ENCODE results near the gene PTRH2.

Gene PTRH2

DNA sequence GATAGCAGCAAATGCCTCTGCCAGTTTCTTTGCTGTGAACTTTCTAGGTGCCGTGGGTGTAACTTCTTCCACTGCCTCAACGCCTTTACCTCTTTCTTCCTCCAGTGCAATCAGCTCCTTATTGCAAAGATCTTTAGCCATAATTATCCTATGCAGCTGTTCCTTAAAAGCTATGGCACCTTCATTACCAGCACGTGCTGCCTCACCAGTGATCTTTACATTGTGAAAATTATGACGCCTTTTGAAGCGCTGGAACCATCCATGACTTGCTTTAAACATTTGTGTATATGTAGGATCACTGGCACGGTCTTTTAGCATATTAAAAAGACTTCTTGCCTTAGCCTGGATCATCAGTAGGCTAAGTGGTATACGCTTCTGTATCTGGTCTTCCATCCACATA lies 8.0 kb downstream of the PTRH2 start:
- Mint-ChIP-seq H3K4me1 (ENCODE audit: low read depth) (peaks cover 80% of the 10 kb centered on the region), H3K27ac (peak overlapping the region; percentile 81), H3K9me3 (no peaks in the 10 kb centered on the region), H3K36me3 (ENCODE audit: low read depth) (peaks cover 100% of the 10 kb centered on the region), H3K4me3 (peak overlapping the region; percentile 5), H3K27me3 (no peaks in the 10 kb centered on the region)
- DNase-seq = no peak

DNA sequence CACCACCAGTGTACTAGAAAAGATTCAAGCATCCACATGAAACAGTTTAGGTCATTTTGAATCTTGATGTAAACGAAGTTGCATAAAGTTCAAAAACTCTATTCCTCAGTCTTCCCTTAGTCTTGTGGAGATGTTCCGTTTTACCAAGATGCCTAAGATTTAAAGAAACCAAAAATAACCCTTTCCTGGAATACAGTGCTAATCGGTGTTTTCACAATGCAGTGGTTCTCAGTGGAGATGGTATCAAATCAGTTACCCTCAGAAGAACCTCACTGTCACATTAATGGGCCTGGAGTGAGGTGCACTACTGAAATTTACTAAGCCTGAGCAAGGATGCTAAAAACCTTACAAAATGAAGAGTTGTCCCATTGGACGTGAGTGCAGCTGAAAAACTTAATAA lies 9.1 kb downstream of the PTRH2 start:
- Mint-ChIP-seq H3K9me3 (no peaks in the 10 kb centered on the region), H3K36me3 (ENCODE audit: low read depth) (peaks cover 100% of the 10 kb centered on the region), H3K4me1 (ENCODE audit: low read depth) (peaks cover 73% of the 10 kb centered on the region), H3K4me3 (peak overlapping the region; percentile 37), H3K27me3 (no peaks in the 10 kb centered on the region), H3K27ac (peak overlapping the region; percentile 81)
- DNase-seq = no peak

GRCh38 chr17:59696682-59697277 lies 10.4 kb downstream of the PTRH2 start:
- Mint-ChIP-seq H3K9me3 (no peaks in the 10 kb centered on the region), H3K36me3 (ENCODE audit: low read depth) (peaks cover 100% of the 10 kb centered on the region), H3K27me3 (no peaks in the 10 kb centered on the region), H3K4me3 (no peak overlapping the region), H3K4me1 (ENCODE audit: low read depth) (peaks cover 59% of the 10 kb centered on the region), H3K27ac (peak overlapping the region; percentile 81)
- no peak for DNase-seq

DNA sequence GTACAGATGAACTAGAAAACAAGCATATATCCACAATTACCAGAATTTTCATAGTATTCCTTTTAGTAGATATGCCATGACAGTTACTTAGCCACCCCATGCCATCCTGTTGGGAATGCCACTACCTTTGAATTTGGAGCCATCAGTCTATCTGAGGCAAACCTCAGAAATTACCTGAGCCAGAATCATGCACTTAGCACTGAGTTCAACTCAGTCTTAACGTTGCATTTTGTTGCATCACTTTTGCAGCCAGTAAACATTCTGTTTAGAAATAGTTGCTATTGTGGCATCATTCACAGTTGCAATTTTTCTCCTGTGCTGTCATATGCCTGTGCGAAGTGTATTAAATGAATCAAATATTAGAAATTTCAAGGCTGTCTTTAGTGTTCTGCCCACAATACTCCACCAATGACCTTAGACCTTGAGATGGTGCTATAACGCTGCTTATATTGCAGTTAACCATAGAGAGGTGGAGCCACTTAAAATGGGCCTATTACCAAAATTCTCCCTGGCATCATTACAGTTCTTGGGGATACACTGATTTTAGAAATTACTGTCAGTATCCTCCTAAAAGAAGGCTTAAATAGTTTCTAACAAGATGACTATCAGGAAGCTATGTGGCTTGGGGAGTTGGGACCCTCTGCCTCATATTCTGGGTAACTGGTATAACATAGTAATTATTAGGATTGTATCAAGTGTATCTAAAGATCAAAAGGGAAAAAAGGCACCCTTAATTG lies 11.1 kb downstream of the PTRH2 start:
- Mint-ChIP-seq H3K4me3 (no peak overlapping the region), H3K36me3 (ENCODE audit: low read depth) (peaks cover 98% of the 10 kb centered on the region), H3K9me3 (no peaks in the 10 kb centered on the region), H3K4me1 (ENCODE audit: low read depth) (peaks cover 54% of the 10 kb centered on the region), H3K27me3 (no peaks in the 10 kb centered on the region), H3K27ac (peak overlapping the region; percentile 81)
- no peak for DNase-seq

DNA sequence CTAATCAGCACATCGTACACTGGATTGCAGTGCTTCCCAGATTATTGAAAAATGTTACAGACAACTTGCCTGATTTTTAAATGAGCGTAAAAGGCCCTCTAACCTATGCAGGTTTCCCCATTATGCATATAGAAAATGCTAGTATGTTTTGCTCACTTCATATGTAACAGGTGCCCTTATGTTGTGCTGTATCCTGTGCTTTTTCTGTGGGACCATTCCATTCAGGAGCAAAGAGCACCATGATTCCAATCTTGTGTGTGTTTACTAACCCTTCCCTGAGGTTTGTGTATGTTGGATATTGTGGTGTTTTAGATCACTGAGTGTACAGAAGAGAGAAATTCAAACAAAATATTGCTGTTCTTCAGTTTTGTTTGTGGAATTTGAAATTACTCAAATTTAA lies 12.9 kb downstream of the PTRH2 start:
- Mint-ChIP-seq H3K9me3 (no peaks in the 10 kb centered on the region), H3K4me3 (no peak overlapping the region), H3K27ac (peak overlapping the region; percentile 0), H3K27me3 (no peaks in the 10 kb centered on the region), H3K36me3 (ENCODE audit: low read depth) (peaks cover 98% of the 10 kb centered on the region), H3K4me1 (ENCODE audit: low read depth) (peaks cover 41% of the 10 kb centered on the region)
- DNase-seq = no peak

GRCh38 chr17:59693582-59693981 lies 13.6 kb downstream of the PTRH2 start:
- DNase-seq = no peak
- Mint-ChIP-seq H3K4me3 (no peak overlapping the region), H3K27me3 (no peaks in the 10 kb centered on the region), H3K9me3 (no peaks in the 10 kb centered on the region), H3K4me1 (ENCODE audit: low read depth) (peaks cover 37% of the 10 kb centered on the region), H3K27ac (peak overlapping the region; percentile 52), H3K36me3 (ENCODE audit: low read depth) (peaks cover 97% of the 10 kb centered on the region)

- H3K4me3 Mint-ChIP-seq = no peak overlapping the region
- H3K27ac Mint-ChIP-seq = peak overlapping the region; percentile 49
- no peak for DNase-seq
- H3K9me3 Mint-ChIP-seq = no peaks in the 10 kb centered on the region
- peaks cover 95% of the 10 kb centered on the region for H3K36me3 Mint-ChIP-seq (ENCODE audit: low read depth)
- H3K27me3 Mint-ChIP-seq = no peaks in the 10 kb centered on the region
- H3K4me1 Mint-ChIP-seq (ENCODE audit: low read depth) = peaks cover 24% of the 10 kb centered on the region
These were observed 18.7 kb downstream of the PTRH2 start for GRCh38 chr17:59688496-59688895.

DNA sequence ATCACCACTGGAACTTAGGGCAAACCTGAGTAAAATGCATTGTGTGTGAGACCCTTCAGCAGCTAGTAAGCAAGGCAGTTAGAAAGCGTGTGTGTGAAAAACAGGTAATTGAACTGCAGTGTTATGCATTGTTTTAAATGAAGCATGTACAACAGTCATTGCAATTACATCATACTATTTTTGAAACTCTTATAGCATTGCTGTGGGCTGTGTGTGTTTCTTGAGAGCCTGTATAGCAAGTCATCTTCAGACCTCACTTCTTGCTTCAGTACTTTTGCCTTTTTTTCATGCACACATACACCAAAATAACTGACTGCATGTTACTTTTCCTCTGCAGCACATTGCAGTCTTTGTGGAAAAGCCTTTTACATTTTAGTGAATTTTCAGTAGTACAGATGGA lies 19.2 kb downstream of the PTRH2 start:
- no peak overlapping the region for H3K4me3 Mint-ChIP-seq
- no peaks in the 10 kb centered on the region for H3K9me3 Mint-ChIP-seq
- H3K27ac Mint-ChIP-seq = peak overlapping the region; percentile 71
- peaks cover 27% of the 10 kb centered on the region for H3K4me1 Mint-ChIP-seq (ENCODE audit: low read depth)
- no peaks in the 10 kb centered on the region for H3K27me3 Mint-ChIP-seq
- DNase-seq = no peak
- H3K36me3 Mint-ChIP-seq (ENCODE audit: low read depth) = peaks cover 95% of the 10 kb centered on the region

DNA sequence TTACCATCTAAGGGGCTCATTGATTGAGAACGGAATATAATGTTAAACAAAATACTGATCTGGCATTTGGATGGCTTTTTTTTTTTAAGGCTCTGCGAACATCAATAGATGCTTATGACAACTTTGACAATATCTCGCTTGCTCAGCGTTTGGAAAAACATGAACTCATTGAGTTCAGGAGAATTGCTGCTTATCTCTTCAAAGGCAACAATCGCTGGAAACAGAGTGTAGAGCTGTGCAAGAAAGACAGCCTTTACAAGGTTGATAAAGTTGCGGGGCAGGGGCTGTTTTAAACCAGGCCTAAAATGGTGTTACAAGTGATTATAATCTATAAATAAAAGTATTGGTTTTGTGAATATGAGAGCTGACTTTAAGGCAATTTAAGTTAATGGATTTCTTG lies 22.3 kb downstream of the PTRH2 start:
- Mint-ChIP-seq H3K36me3 (ENCODE audit: low read depth) (peaks cover 97% of the 10 kb centered on the region), H3K27ac (peak overlapping the region; percentile 74), H3K27me3 (no peaks in the 10 kb centered on the region), H3K4me3 (no peak overlapping the region), H3K4me1 (ENCODE audit: low read depth) (peaks cover 30% of the 10 kb centered on the region), H3K9me3 (no peaks in the 10 kb centered on the region)
- no peak for DNase-seq

- Mint-ChIP-seq H3K27ac (peak overlapping the region; percentile 41), H3K4me1 (ENCODE audit: low read depth) (peaks cover 19% of the 10 kb centered on the region), H3K27me3 (no peaks in the 10 kb centered on the region), H3K36me3 (ENCODE audit: low read depth) (peaks cover 96% of the 10 kb centered on the region), H3K9me3 (no peaks in the 10 kb centered on the region), H3K4me3 (no peak overlapping the region)
- DNase-seq = no peak
These were observed 23.9 kb downstream of the PTRH2 start for GRCh38 chr17:59683283-59683682.

DNA sequence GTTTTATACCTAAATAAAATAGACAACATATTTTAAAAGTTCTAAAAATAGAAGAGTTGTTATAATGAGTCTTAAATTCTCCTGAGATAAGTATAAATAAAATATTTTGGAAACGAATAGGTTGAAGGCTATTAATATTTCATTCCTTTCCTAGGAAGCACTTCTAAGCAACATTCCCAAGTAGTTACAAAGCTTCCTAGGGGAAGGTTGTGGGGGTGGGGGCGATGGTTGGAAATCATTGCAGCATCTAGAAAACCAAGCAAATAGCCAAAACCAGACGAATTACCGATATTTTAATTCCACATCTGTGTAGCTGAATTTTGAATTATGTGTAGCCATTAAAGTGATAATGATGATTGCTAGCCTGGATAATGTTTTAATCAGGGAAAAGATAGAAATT lies 26.9 kb downstream of the PTRH2 start:
- Mint-ChIP-seq H3K36me3 (ENCODE audit: low read depth) (peaks cover 96% of the 10 kb centered on the region), H3K4me1 (ENCODE audit: low read depth) (peaks cover 9% of the 10 kb centered on the region), H3K27me3 (no peaks in the 10 kb centered on the region), H3K27ac (peak overlapping the region; percentile 18), H3K4me3 (no peak overlapping the region), H3K9me3 (no peaks in the 10 kb centered on the region)
- DNase-seq = no peak

GRCh38 chr17:59678918-59679317 lies 28.3 kb downstream of the PTRH2 start:
- peaks cover 11% of the 10 kb centered on the region for H3K4me1 Mint-ChIP-seq (ENCODE audit: low read depth)
- peaks cover 96% of the 10 kb centered on the region for H3K36me3 Mint-ChIP-seq (ENCODE audit: low read depth)
- no peak for DNase-seq
- H3K9me3 Mint-ChIP-seq = no peaks in the 10 kb centered on the region
- no peak overlapping the region for H3K4me3 Mint-ChIP-seq
- H3K27ac Mint-ChIP-seq = peak overlapping the region; percentile 65
- H3K27me3 Mint-ChIP-seq = no peaks in the 10 kb centered on the region

GRCh38 chr17:59676716-59677115 lies 30.5 kb downstream of the PTRH2 start:
- Mint-ChIP-seq H3K27ac (peak overlapping the region; percentile 37), H3K27me3 (no peaks in the 10 kb centered on the region), H3K4me1 (ENCODE audit: low read depth) (peaks cover 5% of the 10 kb centered on the region), H3K4me3 (no peak overlapping the region), H3K36me3 (ENCODE audit: low read depth) (peaks cover 89% of the 10 kb centered on the region), H3K9me3 (no peaks in the 10 kb centered on the region)
- DNase-seq = no peak

- Mint-ChIP-seq H3K36me3 (ENCODE audit: low read depth) (peaks cover 88% of the 10 kb centered on the region), H3K27ac (peak overlapping the region; percentile 71), H3K4me3 (no peak overlapping the region), H3K4me1 (ENCODE audit: low read depth) (peaks cover 17% of the 10 kb centered on the region), H3K9me3 (no peaks in the 10 kb centered on the region), H3K27me3 (no peaks in the 10 kb centered on the region)
- no peak for DNase-seq
These were observed 32.0 kb downstream of the PTRH2 start for GRCh38 chr17:59675231-59675630.

DNA sequence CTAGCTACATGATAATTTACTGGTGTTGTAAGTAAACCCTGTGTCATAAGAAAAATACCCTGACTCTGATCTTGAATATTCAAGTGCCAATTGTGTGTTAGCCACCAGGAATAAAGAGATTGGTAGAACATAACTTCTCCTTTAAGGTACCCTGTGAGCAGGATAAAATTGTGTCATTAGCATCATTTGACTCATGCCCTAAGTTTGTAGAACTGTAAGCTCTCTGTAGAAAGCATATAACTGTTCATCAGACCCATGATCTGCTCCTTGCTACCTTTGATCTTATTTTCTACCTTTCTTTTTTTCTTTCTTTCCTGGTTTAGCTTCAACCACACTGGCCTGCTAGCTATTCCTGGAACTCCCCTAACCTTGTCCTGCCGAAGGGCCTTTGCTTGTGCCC lies 35.8 kb downstream of the PTRH2 start:
- H3K27me3 Mint-ChIP-seq = no peaks in the 10 kb centered on the region
- no peak overlapping the region for H3K4me3 Mint-ChIP-seq
- peaks cover 89% of the 10 kb centered on the region for H3K36me3 Mint-ChIP-seq (ENCODE audit: low read depth)
- DNase-seq = no peak
- no peaks in the 10 kb centered on the region for H3K9me3 Mint-ChIP-seq
- H3K27ac Mint-ChIP-seq = peak overlapping the region; percentile 74
- peaks cover 45% of the 10 kb centered on the region for H3K4me1 Mint-ChIP-seq (ENCODE audit: low read depth)
